Measurements from ENCODE around the gene CCNF.

CCNF gene

GRCh38 chr16:2457946-2458345, 28.7 kb downstream of the CCNF start:
- no peak overlapping the region for H3K27ac ChIP-seq
- no peak for TF ChIP-seq ZFX (IDR thresholded peaks at IDR 0.05)
- TF ChIP-seq CTCF (conservative IDR thresholded peaks at IDR 0.05), result no peak

- TF ChIP-seq CTCF (conservative IDR thresholded peaks at IDR 0.05) (no peak), ZFX (IDR thresholded peaks at IDR 0.05) (no peak)
Measured at GRCh38 chr16:2458887-2459646, 29.8 kb downstream of the CCNF start.

GRCh38 chr16:2459647-2460390, 30.6 kb downstream of the CCNF start, which contains the start of gene TEDC2:
Gene TEDC2 (plus strand): TSS chr16:2460109. CDS start chr16:2460145, 36 bp downstream.
- TF ChIP-seq ZFX (IDR thresholded peaks at IDR 0.05) (peak; percentile 46; the same call in 1 of the 2 replicates), CTCF (conservative IDR thresholded peaks at IDR 0.05) (no peak)
- peak within 1 kb of the TSS; percentile 75 for H3K27ac ChIP-seq

More at GRCh38 chr16:2458887-2459646, 29.8 kb downstream of the CCNF start:
- H3K27ac ChIP-seq, result peak overlapping the region; percentile 75

GRCh38 chr16:2460391-2460713, 31.1 kb downstream of the CCNF start:
- peak overlapping the region; percentile 75 for H3K27ac ChIP-seq
- TF ChIP-seq ZFX (IDR thresholded peaks at IDR 0.05) (no peak), CTCF (conservative IDR thresholded peaks at IDR 0.05) (no peak)

- no peak for TF ChIP-seq ZFX (IDR thresholded peaks at IDR 0.05)
- no peak for TF ChIP-seq CTCF (conservative IDR thresholded peaks at IDR 0.05)
- H3K27ac ChIP-seq, result peak overlapping the region; percentile 75
Measured at GRCh38 chr16:2460916-2461315, 31.7 kb downstream of the CCNF start.

- TF ChIP-seq ZFX (IDR thresholded peaks at IDR 0.05) (no peak), CTCF (conservative IDR thresholded peaks at IDR 0.05) (no peak)
- no peak overlapping the region for H3K27ac ChIP-seq
Measured at GRCh38 chr16:2462031-2462866, 33.0 kb downstream of the CCNF start.
